Vagina (tissue), 2 donors: ENCODE measurements around the gene CREG1. TPM values are rescaled to one million over a fixed set of nuclear protein-coding genes. Genes with fewer than 3 reads are reported as not detected.

Experiments used
- DNase-seq, 2 donors: peaks; one replicate each; pipeline ENCODE4 v3.0.0-alpha.2; 2017; ENCODE audit errors: extremely low spot score in 2 of 2
- H3K27ac ChIP-seq: fragments of 200-600 bp; sonication (generic); one replicate; pipeline ENCODE4 v1.5.1; 2019
- H3K27me3 ChIP-seq: fragments of 200-600 bp; sonication (generic); one replicate; pipeline ENCODE4 v1.5.1; 2019
- H3K36me3 ChIP-seq, 2 donors: fragments of 200-600 bp; sonication (generic); one replicate each; pipeline ENCODE4 v1.5.1; 2017 to 2019
- H3K4me1 ChIP-seq: fragments of 200-600 bp; sonication (generic); one replicate; pipeline ENCODE4 v1.5.1; 2019
- H3K4me3 ChIP-seq, 2 donors: fragments of 200-600 bp; sonication (generic); 1 replicate in 1 of 2; 2 replicates in 1 of 2; pipeline ENCODE4 v1.5.1; 2016 to 2019
- H3K9me3 ChIP-seq: fragments of 200-600 bp; sonication (generic); one replicate; pipeline ENCODE4 v1.5.1; 2019
- CTCF ChIP-seq, 3 experiments: fragments of 450-650 bp in 2 of 3; fragments of 200-600 bp in 1 of 3; sonication (generic) in 1 of 3; IDR thresholded peaks; one replicate each; pipeline ENCODE4 v1.5.1; 2017 to 2019; ENCODE audit warnings: antibody characterized with exemption in 3 of 3, mild to moderate bottlenecking in 2 of 3, moderate library complexity in 2 of 3
- POLR2A ChIP-seq, 2 donors: fragments of 450-650 bp; IDR thresholded peaks; one replicate each; pipeline ENCODE4 v1.6.1; 2017; ENCODE audit warnings: antibody characterized with exemption in 2 of 2, mild to moderate bottlenecking in 2 of 2, moderate library complexity in 2 of 2
- POLR2AphosphoS5 ChIP-seq, 2 donors: sonication (generic); formaldehyde crosslinking; IDR thresholded peaks; one replicate each; pipeline ENCODE4 v1.9.0; 2017; ENCODE audit warnings: antibody characterized with exemption in 2 of 2, mild to moderate bottlenecking in 2 of 2, low read depth in 1 of 2; ENCODE audit not compliant: insufficient read depth in 1 of 2
- intact Hi-C: fragments of 100-400 bp; cut with DNase I; formaldehyde crosslinking; loops from one replicate; pipeline ENCODE4 v1.15.1; 2023
- total RNA-seq: library from RNA; depleted of rRNA; stranded (reverse); fragments of >200 nt; gene quantifications from one replicate; pipeline ENCODE4 v1.2.3, GENCODE V29; 2016

CREG1 gene
- total RNA-seq, 1 donor from 2014 or later = 152 TPM

GRCh38 chr1:167564612-167565270 lies 11.2 kb upstream of the CREG1 start:
- intact Hi-C loops = no loop called here
- no peak for DNase-seq
- no peak overlapping the region for H3K27ac ChIP-seq
- no peaks in the 10 kb centered on the region for H3K27me3 ChIP-seq
- TF ChIP-seq POLR2A (IDR thresholded peaks at IDR 0.05) (no peak), POLR2AphosphoS5 (IDR thresholded peaks at IDR 0.05; ENCODE audit: insufficient read depth in 1 of 2, low read depth in 1 of 2) (no peak), CTCF (IDR thresholded peaks at IDR 0.05) (no peak)
- H3K4me3 ChIP-seq = no peak overlapping the region
- no peaks in the 10 kb centered on the region for H3K36me3 ChIP-seq
- no peaks in the 10 kb centered on the region for H3K4me1 ChIP-seq
- H3K9me3 ChIP-seq = no peaks in the 10 kb centered on the region

GRCh38 chr1:167563579-167564246 lies 10.2 kb upstream of the CREG1 start:
- intact Hi-C loops = no loop called here
- TF ChIP-seq POLR2A (IDR thresholded peaks at IDR 0.05) = no peak
- no peak for TF ChIP-seq CTCF (IDR thresholded peaks at IDR 0.05)
- TF ChIP-seq POLR2AphosphoS5 (IDR thresholded peaks at IDR 0.05; ENCODE audit: insufficient read depth in 1 of 2, low read depth in 1 of 2) = no peak
- H3K27me3 ChIP-seq = no peaks in the 10 kb centered on the region
- H3K4me3 ChIP-seq = no peak overlapping the region
- H3K4me1 ChIP-seq = no peaks in the 10 kb centered on the region
- H3K27ac ChIP-seq = no peak overlapping the region
- no peaks in the 10 kb centered on the region for H3K9me3 ChIP-seq
- H3K36me3 ChIP-seq = no peaks in the 10 kb centered on the region
- no peak for DNase-seq

DNA sequence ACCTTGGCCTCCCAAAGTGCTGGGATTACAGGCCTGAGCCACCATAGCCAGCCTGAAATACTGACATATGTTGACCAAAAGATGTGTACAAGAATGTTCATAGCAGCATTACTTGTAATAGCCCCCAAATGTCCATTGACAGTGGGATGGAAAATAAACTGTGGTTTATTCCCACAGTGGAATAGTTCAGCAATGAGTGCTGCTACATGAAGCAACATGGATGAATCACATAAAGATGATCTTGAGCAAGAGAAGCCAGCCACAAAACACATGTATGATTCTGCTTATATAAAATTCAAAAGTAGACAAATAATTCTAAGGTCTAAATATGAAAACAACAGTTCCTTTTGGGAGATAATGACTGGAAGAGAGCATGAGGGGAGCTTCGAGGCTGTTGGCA lies 9.1 kb upstream of the CREG1 start:
- Histone ChIP-seq H3K4me1 (no peaks in the 10 kb centered on the region), H3K4me3 (no peak overlapping the region), H3K27me3 (no peaks in the 10 kb centered on the region), H3K36me3 (no peaks in the 10 kb centered on the region), H3K9me3 (no peaks in the 10 kb centered on the region), H3K27ac (no peak overlapping the region)
- no peak for TF ChIP-seq POLR2AphosphoS5 (IDR thresholded peaks at IDR 0.05; ENCODE audit: insufficient read depth in 1 of 2, low read depth in 1 of 2)
- TF ChIP-seq CTCF (IDR thresholded peaks at IDR 0.05) = no peak
- TF ChIP-seq POLR2A (IDR thresholded peaks at IDR 0.05) = no peak
- intact Hi-C loops = no loop called here
- DNase-seq = no peak

DNA sequence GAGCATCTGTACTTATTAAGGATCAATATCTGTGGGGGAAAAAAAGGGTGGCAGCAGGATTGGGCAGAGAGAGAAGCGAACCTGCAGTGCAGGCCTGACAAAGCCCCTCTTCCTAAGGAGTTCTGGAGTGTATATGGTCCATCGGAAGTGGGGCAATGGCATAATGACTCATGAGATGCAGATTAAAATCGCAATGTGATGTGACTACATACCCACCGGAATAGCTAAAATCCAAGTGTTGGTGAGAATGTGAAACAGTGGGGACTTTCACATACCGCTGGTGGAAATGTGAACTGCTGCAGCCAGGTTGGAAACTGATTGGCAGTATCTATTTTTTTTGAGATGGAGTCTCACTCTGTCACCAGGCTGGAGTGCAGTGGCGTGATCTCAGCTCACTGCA lies 8.2 kb upstream of the CREG1 start:
- no peaks in the 10 kb centered on the region for H3K27me3 ChIP-seq
- TF ChIP-seq CTCF (IDR thresholded peaks at IDR 0.05) (no peak), POLR2AphosphoS5 (IDR thresholded peaks at IDR 0.05; ENCODE audit: insufficient read depth in 1 of 2, low read depth in 1 of 2) (no peak), POLR2A (IDR thresholded peaks at IDR 0.05) (no peak)
- no peak overlapping the region for H3K27ac ChIP-seq
- H3K4me3 ChIP-seq = no peak overlapping the region
- H3K36me3 ChIP-seq = no peaks in the 10 kb centered on the region
- intact Hi-C loops = no loop called here
- no peaks in the 10 kb centered on the region for H3K4me1 ChIP-seq
- DNase-seq = no peak
- H3K9me3 ChIP-seq = no peaks in the 10 kb centered on the region
